Uterus (tissue), 4 donors: Measurements from ENCODE around the gene SYNJ2. TPM values are rescaled to one million over a fixed set of nuclear protein-coding genes. Genes with fewer than 3 reads are reported as not detected.

Source experiments
- DNase-seq, 2 donors: peaks; one replicate each; pipeline ENCODE4 v3.0.0-alpha.2; 2019 to 2020
- H3K27ac ChIP-seq, 2 donors: fragments of 200-600 bp; sonication (generic); 1 replicate in 1 of 2; 2 replicates in 1 of 2; pipeline ENCODE4 v1.5.1; 2016 to 2018
- H3K27me3 ChIP-seq, 2 donors: fragments of 200-600 bp; sonication (generic); one replicate each; pipeline ENCODE4 v1.5.1; 2018 to 2019; ENCODE audit warnings: control low read depth in 1 of 2
- H3K36me3 ChIP-seq, 2 donors: fragments of 200-600 bp; sonication (generic); one replicate each; pipeline ENCODE4 v1.5.1; 2019; ENCODE audit warnings: control low read depth in 1 of 2
- H3K4me1 ChIP-seq, 2 donors: fragments of 200-600 bp; sonication (generic); one replicate each; pipeline ENCODE4 v1.5.1; 2018 to 2019; ENCODE audit warnings: control low read depth in 1 of 2
- H3K4me3 ChIP-seq, 2 donors: fragments of 200-600 bp; sonication (generic); 1 replicate in 1 of 2; 2 replicates in 1 of 2; pipeline ENCODE4 v1.5.1; 2018 to 2019; ENCODE audit warnings: mild to moderate bottlenecking in 1 of 2
- H3K9me3 ChIP-seq, 2 donors: fragments of 200-600 bp; sonication (generic); one replicate each; pipeline ENCODE4 v1.5.1; 2019; ENCODE audit warnings: control low read depth in 1 of 2
- POLR2A ChIP-seq, 2 donors: fragments of 450-650 bp; IDR thresholded peaks; one replicate each; pipeline ENCODE4 v1.6.1; 2016; ENCODE audit warnings: antibody characterized with exemption in 2 of 2, mild to moderate bottlenecking in 1 of 2, moderate library complexity in 1 of 2
- intact Hi-C: fragments of 100-400 bp; cut with DNase I; formaldehyde crosslinking; loops from one replicate; pipeline ENCODE4 v1.15.1; 2023; ENCODE audit warnings: low total_unique reads
- total RNA-seq, 4 donors: library from RNA; depleted of rRNA in 3 of 4; stranded (reverse); fragments of >200 nt in 3 of 4; gene quantifications; one replicate each; pipeline versions ENCODE4 v1.1.0 to v1.2.4, GENCODE V29; 2014 to 2023
- TF ChIP-seq, protein P1 (sequence below), 4 experiments: fragments of 200-600 bp in 2 of 4; fragments of 450-650 bp in 2 of 4; sonication (generic) in 2 of 4; IDR thresholded peaks; one replicate each; pipeline ENCODE4 v1.5.1; 2016 to 2019; ENCODE audit warnings: antibody characterized with exemption in 4 of 4, mild to moderate bottlenecking in 2 of 4, moderate library complexity in 1 of 4
- donor health status: DM: yes; HTN: yes; CAD: no.

Gene SYNJ2
- total RNA-seq, 4 donors from 2014 or later = 9.5 to 32.2 (median 13.5) TPM

DNA sequence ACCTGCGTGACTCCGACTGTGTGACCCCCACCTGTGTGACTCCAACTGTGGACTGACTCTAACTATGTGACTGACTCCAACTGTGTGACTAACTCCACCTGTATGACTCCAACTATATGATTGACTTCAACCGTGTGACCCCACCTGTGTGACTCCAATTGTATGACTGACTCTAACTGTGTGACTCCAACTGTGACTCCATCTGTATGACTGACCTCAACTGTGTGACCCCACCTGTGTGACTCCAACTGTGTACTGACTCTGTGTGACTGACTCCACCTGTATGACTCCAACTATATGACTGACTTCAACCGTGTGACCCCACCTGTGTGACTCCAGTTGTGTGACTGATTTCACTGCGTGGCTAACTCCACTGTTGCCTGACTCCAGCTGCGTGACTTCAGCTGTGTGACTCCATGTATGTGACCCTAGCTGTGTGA, 38.6 kb downstream of the SYNJ2 start:
- intact Hi-C loops = no loop called here
- Histone ChIP-seq H3K27me3 (no peaks in the 10 kb centered on the region), H3K9me3 (no peaks in the 10 kb centered on the region), H3K27ac (no peak overlapping the region), H3K4me1 (no peaks in the 10 kb centered on the region), H3K4me3 (no peak overlapping the region), H3K36me3 (no peaks in the 10 kb centered on the region)
- no peak for DNase-seq
- no peak for TF ChIP-seq POLR2A (IDR thresholded peaks at IDR 0.05)
- TF ChIP-seq, protein P1, sequence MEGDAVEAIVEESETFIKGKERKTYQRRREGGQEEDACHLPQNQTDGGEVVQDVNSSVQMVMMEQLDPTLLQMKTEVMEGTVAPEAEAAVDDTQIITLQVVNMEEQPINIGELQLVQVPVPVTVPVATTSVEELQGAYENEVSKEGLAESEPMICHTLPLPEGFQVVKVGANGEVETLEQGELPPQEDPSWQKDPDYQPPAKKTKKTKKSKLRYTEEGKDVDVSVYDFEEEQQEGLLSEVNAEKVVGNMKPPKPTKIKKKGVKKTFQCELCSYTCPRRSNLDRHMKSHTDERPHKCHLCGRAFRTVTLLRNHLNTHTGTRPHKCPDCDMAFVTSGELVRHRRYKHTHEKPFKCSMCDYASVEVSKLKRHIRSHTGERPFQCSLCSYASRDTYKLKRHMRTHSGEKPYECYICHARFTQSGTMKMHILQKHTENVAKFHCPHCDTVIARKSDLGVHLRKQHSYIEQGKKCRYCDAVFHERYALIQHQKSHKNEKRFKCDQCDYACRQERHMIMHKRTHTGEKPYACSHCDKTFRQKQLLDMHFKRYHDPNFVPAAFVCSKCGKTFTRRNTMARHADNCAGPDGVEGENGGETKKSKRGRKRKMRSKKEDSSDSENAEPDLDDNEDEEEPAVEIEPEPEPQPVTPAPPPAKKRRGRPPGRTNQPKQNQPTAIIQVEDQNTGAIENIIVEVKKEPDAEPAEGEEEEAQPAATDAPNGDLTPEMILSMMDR (IDR thresholded peaks at IDR 0.05) = no peak

DNA sequence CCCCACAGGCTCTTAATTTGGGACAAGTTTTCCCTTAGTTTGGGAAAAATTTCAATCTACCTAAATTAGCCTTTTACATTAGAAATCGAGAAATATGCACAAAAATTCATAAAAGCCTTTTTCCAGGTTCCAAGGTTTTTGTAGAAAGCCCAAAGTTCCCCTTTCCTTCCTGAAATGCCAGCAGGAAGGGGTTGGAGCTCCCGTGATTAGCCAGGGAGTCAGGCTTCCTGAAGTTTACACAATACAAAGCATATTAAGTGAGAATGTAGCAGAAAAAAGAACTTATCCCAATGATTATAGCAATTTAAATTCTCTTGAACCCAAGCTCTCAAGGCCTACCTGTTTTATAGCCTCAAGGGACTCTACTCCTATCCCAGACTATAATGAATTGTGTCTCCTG, 39.1 kb downstream of the SYNJ2 start:
- H3K9me3 ChIP-seq = no peaks in the 10 kb centered on the region
- H3K36me3 ChIP-seq = no peaks in the 10 kb centered on the region
- no peak for DNase-seq
- H3K4me1 ChIP-seq = no peaks in the 10 kb centered on the region
- no peaks in the 10 kb centered on the region for H3K27me3 ChIP-seq
- no peak overlapping the region for H3K4me3 ChIP-seq
- intact Hi-C loops = no loop called here
- TF ChIP-seq POLR2A (IDR thresholded peaks at IDR 0.05) = no peak
- TF ChIP-seq, protein P1 (IDR thresholded peaks at IDR 0.05) = no peak
- H3K27ac ChIP-seq = no peak overlapping the region

DNA sequence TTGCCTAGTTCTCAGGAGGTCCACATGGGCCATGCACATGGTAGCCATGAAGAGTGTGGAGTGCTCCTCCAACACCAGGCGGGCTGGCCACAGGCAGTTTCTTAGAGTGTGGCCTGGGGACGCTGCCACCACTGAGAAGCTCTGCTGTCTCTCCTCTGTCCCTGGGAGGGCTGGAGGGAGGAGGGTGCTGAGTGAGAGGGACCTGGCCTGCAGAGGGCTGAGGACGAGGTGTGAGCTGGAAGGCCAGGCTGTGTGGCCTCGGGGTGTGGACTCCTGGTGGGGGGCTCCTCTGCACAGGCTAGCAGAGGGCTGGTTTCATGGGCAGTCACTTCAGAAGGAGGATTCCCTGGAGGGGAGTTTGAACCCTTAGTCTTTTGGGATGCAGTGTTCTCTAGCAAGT, 39.7 kb downstream of the SYNJ2 start:
- TF ChIP-seq, protein P1 (IDR thresholded peaks at IDR 0.05) = no peak
- TF ChIP-seq POLR2A (IDR thresholded peaks at IDR 0.05) = no peak
- no peaks in the 10 kb centered on the region for H3K27me3 ChIP-seq
- no peaks in the 10 kb centered on the region for H3K36me3 ChIP-seq
- intact Hi-C loops = no loop called here
- no peak overlapping the region for H3K27ac ChIP-seq
- peaks cover 4 to 5% of the 10 kb centered on the region in 2 donors for H3K4me1 ChIP-seq
- no peak for DNase-seq
- no peak overlapping the region for H3K4me3 ChIP-seq
- H3K9me3 ChIP-seq = no peaks in the 10 kb centered on the region

DNA sequence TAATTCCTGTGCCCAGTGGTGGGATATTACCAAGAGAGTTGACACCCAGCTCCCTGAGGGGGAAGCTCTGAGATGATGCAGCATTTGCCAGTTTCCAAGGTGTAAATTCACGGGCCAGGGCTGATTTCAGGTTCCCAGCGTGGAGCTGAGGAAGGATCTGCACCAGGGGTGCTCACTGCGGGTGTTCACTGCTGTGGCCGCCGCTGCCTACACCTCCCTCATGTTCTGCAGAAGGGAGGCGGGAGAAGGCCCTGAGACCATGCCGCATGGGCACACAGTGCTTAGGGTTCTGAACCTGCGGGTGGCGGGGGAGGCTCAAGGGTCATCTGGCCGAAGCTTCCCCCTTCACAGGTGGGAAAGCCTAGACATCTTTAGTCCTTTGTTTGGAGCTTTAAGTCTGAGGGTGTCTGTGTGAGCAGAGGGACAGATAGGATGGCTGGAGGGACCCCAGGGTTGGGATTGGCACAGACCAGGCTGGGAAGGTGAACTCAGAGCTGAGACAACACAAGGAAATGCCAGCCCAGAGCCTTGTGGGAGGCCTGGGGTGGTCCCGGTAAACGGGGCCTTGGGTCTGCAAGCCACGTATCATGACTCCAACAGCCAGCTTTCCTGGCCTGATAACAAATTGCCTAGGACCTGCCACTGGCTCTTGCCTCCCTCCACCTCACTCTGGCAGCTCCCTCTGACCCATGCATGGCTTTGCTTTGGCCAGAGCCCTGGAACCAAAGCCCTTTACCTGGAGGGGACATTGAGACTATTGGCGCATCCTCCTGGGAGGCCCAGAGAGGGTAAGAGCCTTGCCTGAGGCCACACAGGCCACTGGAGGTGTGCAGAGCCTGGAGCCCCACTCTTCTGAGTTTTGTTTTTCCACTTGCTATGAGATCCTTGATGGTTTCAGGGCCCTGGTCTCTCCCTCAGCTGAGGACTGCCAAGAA, 40.4 kb downstream of the SYNJ2 start:
- DNase-seq = no peak
- no peak for TF ChIP-seq POLR2A (IDR thresholded peaks at IDR 0.05)
- TF ChIP-seq, protein P1 (IDR thresholded peaks at IDR 0.05) = no peak
- no peak overlapping the region for H3K4me3 ChIP-seq
- no peaks in the 10 kb centered on the region for H3K36me3 ChIP-seq
- intact Hi-C loops = no loop called here
- no peak overlapping the region for H3K27ac ChIP-seq
- no peaks in the 10 kb centered on the region for H3K9me3 ChIP-seq
- H3K4me1 ChIP-seq = peaks cover 7 to 10% of the 10 kb centered on the region in 2 donors
- no peaks in the 10 kb centered on the region for H3K27me3 ChIP-seq
